Tibial nerve (tissue), 4 donors: ENCODE results near the gene EVPL. TPM values are rescaled to one million over a fixed set of nuclear protein-coding genes. Genes with fewer than 3 reads are reported as not detected.
A peak's percentile ranks its signal among the peaks of the same experiment; 100 is the strongest.

Source experiments
- DNase-seq, 2 donors: peaks; one replicate each; pipeline ENCODE4 v3.0.0-alpha.2; 2019; ENCODE audit warnings: low spot score in 2 of 2
- H3K27ac ChIP-seq, 4 donors: fragments of 200-600 bp; sonication (generic) in 3 of 4; one replicate each; pipeline ENCODE4 v1.5.1; 2017 to 2019; ENCODE audit warnings: mild to moderate bottlenecking in 1 of 4
- H3K27me3 ChIP-seq, 2 donors: fragments of 200-600 bp; sonication (generic) in 1 of 2; one replicate each; pipeline versions ENCODE4 v1.5.1 to v1.6.0; 2017 to 2019
- H3K36me3 ChIP-seq, 3 donors: fragments of 200-600 bp; sonication (generic); one replicate each; pipeline ENCODE4 v1.5.1; 2018 to 2019
- H3K4me1 ChIP-seq, 4 donors: fragments of 200-600 bp; sonication (generic) in 3 of 4; one replicate each; pipeline ENCODE4 v1.5.1; 2017 to 2019
- H3K4me3 ChIP-seq, 4 donors: fragments of 200-600 bp; sonication (generic) in 3 of 4; one replicate each; pipeline ENCODE4 v1.5.1; 2017 to 2019; ENCODE audit warnings: mild to moderate bottlenecking in 1 of 4, moderate library complexity in 1 of 4
- H3K9me3 ChIP-seq, 4 donors: fragments of 200-600 bp; sonication (generic) in 3 of 4; one replicate each; pipeline ENCODE4 v1.5.1; 2017 to 2019
- CTCF ChIP-seq, 5 experiments: fragments of 200-600 bp in 3 of 5; fragments of 450-650 bp in 2 of 5; sonication (generic) in 3 of 5; IDR thresholded peaks; one replicate each; pipeline ENCODE4 v1.5.1; 2016 to 2019; ENCODE audit warnings: antibody characterized with exemption in 5 of 5, mild to moderate bottlenecking in 3 of 5, moderate library complexity in 2 of 5
- EP300 ChIP-seq, 2 donors: sonication (generic); formaldehyde crosslinking; IDR thresholded peaks; one replicate each; pipeline ENCODE4 v1.6.1; 2017; ENCODE audit warnings: antibody characterized with exemption in 2 of 2, mild to moderate bottlenecking in 1 of 2
- POLR2A ChIP-seq, 2 donors: fragments of 450-650 bp; IDR thresholded peaks; one replicate each; pipeline ENCODE4 v1.6.1; 2017; ENCODE audit warnings: antibody characterized with exemption in 2 of 2, mild to moderate bottlenecking in 2 of 2, moderate library complexity in 2 of 2
- WGBS, 2 donors: methylation state at CpG; one replicate each; pipeline ENCODE4 v1.1.5; 2018; 5-methylcytosine and 5-hydroxymethylcytosine counted together
- total RNA-seq, 4 donors: library from RNA; depleted of rRNA; stranded (reverse); fragments of >200 nt; gene quantifications; one replicate each; pipeline ENCODE4 v1.1.0, GENCODE V29; 2016

EVPL gene
- 1 to 10 TPM in 2 of 4 donors, under 1 TPM in 1, not detected in 1; 0.98 to 3.0 (median 2.1) TPM for total RNA-seq

- Histone ChIP-seq H3K36me3 (no peaks in the 10 kb centered on the region), H3K9me3 (no peaks in the 10 kb centered on the region), H3K27ac (peak within 1 kb of the TSS in 1 of 4 donors; percentile 19), H3K4me3 (peak within 1 kb of the TSS in 1 of 4 donors; percentile 15), H3K4me1 (peaks cover 0 to 3% (median 0%) of the 10 kb centered on the region in 4 donors), H3K27me3 (peaks cover 0 to 11% of the 10 kb centered on the region in 2 donors)
- DNase-seq, result no peak
- 72 to 78% methylated on average over 9 to 12 of the region's 24 CpGs for WGBS, 2 donors
- TF ChIP-seq EP300 (IDR thresholded peaks at IDR 0.05) (no peak), CTCF (IDR thresholded peaks at IDR 0.05) (no peak), POLR2A (IDR thresholded peaks at IDR 0.05) (no peak)
These were observed at the start of gene EVPL for GRCh38 chr17:76027159-76027839. Gene EVPL (minus strand): TSS chr17:76027306. CDS start chr17:76027198, 108 bp downstream.

DNA sequence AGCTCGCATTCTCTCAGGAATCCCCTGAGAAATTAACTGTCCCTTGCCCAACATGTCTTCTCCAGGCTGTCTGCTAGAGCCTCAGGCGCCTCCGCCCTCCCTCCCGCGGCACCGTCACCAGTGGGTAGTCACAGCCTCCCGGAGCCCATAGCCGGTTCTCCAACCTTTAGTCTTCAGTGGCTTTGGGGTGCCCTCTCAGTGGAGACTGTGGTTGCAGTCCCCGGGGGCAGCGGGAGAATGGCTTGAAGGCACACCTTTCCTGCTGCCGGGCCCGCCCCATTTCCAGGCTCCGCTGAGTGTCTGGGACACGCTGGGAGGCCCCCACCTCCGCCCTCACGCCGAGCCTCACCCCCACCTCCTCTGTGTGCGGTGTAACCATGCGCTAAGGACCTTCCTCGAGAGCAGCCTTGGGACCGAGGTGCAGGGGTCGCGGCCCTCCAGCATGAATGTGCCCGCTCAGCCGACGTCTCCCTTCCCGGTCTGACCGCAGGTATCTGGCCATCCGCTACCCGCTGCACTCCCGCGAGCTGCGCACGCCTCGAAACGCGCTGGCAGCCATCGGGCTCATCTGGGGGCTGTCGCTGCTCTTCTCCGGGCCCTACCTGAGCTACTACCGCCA, 49.1 kb upstream of the EVPL start:
- Histone ChIP-seq H3K27ac (no peak overlapping the region), H3K36me3 (no peaks in the 10 kb centered on the region), H3K4me3 (no peak overlapping the region), H3K9me3 (no peaks in the 10 kb centered on the region), H3K27me3 (peaks cover 0 to 63% of the 10 kb centered on the region in 2 donors), H3K4me1 (peaks cover 0 to 59% (median 41%) of the 10 kb centered on the region in 4 donors)
- TF ChIP-seq EP300 (IDR thresholded peaks at IDR 0.05) (no peak), POLR2A (IDR thresholded peaks at IDR 0.05) (no peak), CTCF (IDR thresholded peaks at IDR 0.05) (no peak)
- no peak for DNase-seq
- 0 to 5% methylated on average over 10 to 18 of the region's 41 CpGs for WGBS, 2 donors

DNA sequence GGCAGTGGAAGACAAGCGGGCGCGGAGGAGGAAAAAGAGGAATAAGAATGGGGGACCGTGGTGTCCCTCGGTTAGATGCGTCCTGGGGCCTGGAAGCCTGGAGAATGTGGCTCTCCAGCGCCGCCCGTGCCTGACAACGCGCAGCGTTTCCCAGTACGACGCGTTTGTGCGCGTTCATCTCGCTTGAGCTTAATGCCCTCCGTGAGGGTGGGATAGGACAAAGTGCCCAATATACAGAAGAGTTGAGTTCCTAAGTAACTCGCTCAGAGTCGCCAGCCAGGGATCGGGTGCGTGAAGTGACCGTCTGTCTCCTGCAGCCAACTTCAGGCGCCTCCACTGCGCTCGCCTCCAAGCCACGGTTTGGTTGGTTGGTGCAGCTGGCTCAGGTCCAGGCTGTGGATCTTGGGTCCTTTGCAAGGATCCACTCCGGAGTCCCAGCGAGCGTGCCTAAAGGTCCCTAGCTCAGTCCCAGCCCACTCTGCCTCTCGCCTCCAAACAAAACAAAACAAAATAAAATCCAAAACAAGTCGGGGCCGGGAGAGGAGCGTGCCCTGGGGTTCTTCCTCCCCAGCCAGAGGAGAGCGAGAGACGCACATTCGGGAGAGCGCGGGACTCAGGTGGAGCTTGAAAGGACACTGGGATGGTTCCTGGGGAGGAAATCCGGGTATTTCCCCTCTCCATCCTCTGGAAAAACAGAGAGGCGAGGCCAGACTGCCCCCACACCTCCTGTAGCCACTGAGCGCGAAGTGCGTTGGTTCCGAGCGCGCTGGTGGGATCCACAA, 48.4 kb upstream of the EVPL start:
- no peak overlapping the region for H3K4me3 ChIP-seq
- peaks cover 0 to 64% (median 46%) of the 10 kb centered on the region in 4 donors for H3K4me1 ChIP-seq
- H3K36me3 ChIP-seq, result no peaks in the 10 kb centered on the region
- no peaks in the 10 kb centered on the region for H3K9me3 ChIP-seq
- TF ChIP-seq EP300 (IDR thresholded peaks at IDR 0.05) (no peak), CTCF (IDR thresholded peaks at IDR 0.05) (no peak), POLR2A (IDR thresholded peaks at IDR 0.05) (no peak)
- DNase-seq, result no peak
- no peak overlapping the region for H3K27ac ChIP-seq
- WGBS, 2 donors, result 4 to 6% methylated on average over 42 to 48 of the region's 48 CpGs
- H3K27me3 ChIP-seq, result peaks cover 0 to 63% of the 10 kb centered on the region in 2 donors

GRCh38 chr17:76074390-76075363, 47.6 kb upstream of the EVPL start, which contains the start of gene GALR2:
Gene GALR2 (plus strand): TSS chr17:76074781. CDS start chr17:76074884, 103 bp downstream.
- Histone ChIP-seq H3K4me3 (peak within 1 kb of the TSS in 1 of 4 donors; percentile 8), H3K27ac (no peak within 1 kb of the TSS), H3K36me3 (peaks cover 0 to 4% (median 0%) of the 10 kb centered on the region in 3 donors), H3K27me3 (peaks cover 0 to 63% of the 10 kb centered on the region in 2 donors), H3K4me1 (peaks cover 0 to 64% (median 46%) of the 10 kb centered on the region in 4 donors), H3K9me3 (no peaks in the 10 kb centered on the region)
- DNase-seq, result no peak
- TF ChIP-seq POLR2A (IDR thresholded peaks at IDR 0.05), result no peak
- no peak for TF ChIP-seq EP300 (IDR thresholded peaks at IDR 0.05)
- no peak for TF ChIP-seq CTCF (IDR thresholded peaks at IDR 0.05)
- WGBS, 2 donors, result 2 to 3% methylated on average over 41 to 51 of the region's 92 CpGs
